ENCODE data around the gene DYNLL2. TPM values are rescaled to one million over a fixed set of nuclear protein-coding genes. Genes with fewer than 3 reads are reported as not detected.

The DYNLL2 gene
- total RNA-seq (10 to 100 TPM; 36.3 to 38.2 TPM), polyA plus RNA-seq (ENCODE audit: insufficient read length in 6 of 6) (10 to 100 TPM; 52.8 to 70.8 (median 61.4) TPM)
- long read RNA-seq, donor 1, full-length matches to known transcripts, result 10 of 10 reads
- long read RNA-seq, donor 1, partial matches to known transcripts, result 0 of 10 reads
- long read RNA-seq, donor 1, other reads (novel, unspliced or antisense), result 0 of 10 reads
- long read RNA-seq, donor 2, full-length matches to known transcripts, result 17 of 17 reads
- long read RNA-seq, donor 2, partial matches to known transcripts, result 0 of 17 reads
- long read RNA-seq, donor 2, other reads (novel, unspliced or antisense), result 0 of 17 reads
- long read RNA-seq, donor 3, full-length matches to known transcripts, result 13 of 13 reads
- long read RNA-seq, donor 3, partial matches to known transcripts, result 0 of 13 reads
- long read RNA-seq, donor 3, other reads (novel, unspliced or antisense), result 0 of 13 reads
- long read RNA-seq, donor 4, partial matches to known transcripts, result 2 of 9 reads
- long read RNA-seq, donor 4, other reads (novel, unspliced or antisense), result 7 of 9 reads
- long read RNA-seq, donor 5, full-length matches to known transcripts, result 13 of 23 reads
- long read RNA-seq, donor 5, partial matches to known transcripts, result 10 of 23 reads
- long read RNA-seq, donor 5, other reads (novel, unspliced or antisense), result 0 of 23 reads
- long read RNA-seq, donor 6, full-length matches to known transcripts, result 9 of 9 reads
- long read RNA-seq, donor 6, partial matches to known transcripts, result 0 of 9 reads
- long read RNA-seq, donor 6, other reads (novel, unspliced or antisense), result 0 of 9 reads
- long read RNA-seq, donor 7, full-length matches to known transcripts, result 2 of 2 reads
- long read RNA-seq, donor 7, partial matches to known transcripts, result 0 of 2 reads
- long read RNA-seq, donor 7, other reads (novel, unspliced or antisense), result 0 of 2 reads
- long read RNA-seq, donor 8, full-length matches to known transcripts, result 7 of 7 reads
- long read RNA-seq, donor 8, partial matches to known transcripts, result 0 of 7 reads
- long read RNA-seq, donor 8, other reads (novel, unspliced or antisense), result 0 of 7 reads
- long read RNA-seq, donor 9, result 0 reads
- long read RNA-seq, donor 10, result 0 reads
- long read RNA-seq, donor 11, result 0 reads
- long read RNA-seq, donor 12, full-length matches to known transcripts, result 8 of 8 reads
- long read RNA-seq, donor 12, partial matches to known transcripts, result 0 of 8 reads
- long read RNA-seq, donor 12, other reads (novel, unspliced or antisense), result 0 of 8 reads

GRCh38 chr17:58082870-58083490 lies at the start of gene DYNLL2:
DYNLL2 (plus strand) TSS chr17:58083419; CDS start chr17:58087091, 3,672 bp downstream.
- H3K4me1 ChIP-seq, result peaks cover 9 to 35% of the 10 kb centered on the region in 2 donors
- no peak for TF ChIP-seq CTCF (IDR thresholded peaks at IDR 0.05)
- H3K36me3 ChIP-seq, result peaks cover 0 to 14% of the 10 kb centered on the region in 2 donors
- intact Hi-C loops (cut with DNase I), result loop anchor here in 1 of 2 donors (10.0 kb wide), 1 partner anchor 78 kb away; the partner anchor contains the start of gene SRSF1
- peak within 1 kb of the TSS; percentile 88 to 92 for H3K27ac ChIP-seq
- H3K4me3 ChIP-seq, result peak within 1 kb of the TSS; percentile 96 to 97
- H3K27me3 ChIP-seq, result no peaks in the 10 kb centered on the region
- ATAC-seq, result peak; percentile 92
- H3K9me3 ChIP-seq, result no peaks in the 10 kb centered on the region
- peak; percentile 87 to 96 (median 94) for DNase-seq

GRCh38 chr17:58039975-58040374 lies 43.2 kb upstream of the DYNLL2 start:
- Histone ChIP-seq H3K36me3 (no peaks in the 10 kb centered on the region), H3K27me3 (peaks cover 0 to 11% of the 10 kb centered on the region in 2 donors), H3K4me3 (no peak overlapping the region), H3K4me1 (no peaks in the 10 kb centered on the region), H3K9me3 (no peaks in the 10 kb centered on the region), H3K27ac (no peak overlapping the region)
- DNase-seq (no peak), ATAC-seq (no peak)
- intact Hi-C loops (cut with DNase I), result no loop called here
- no peak for TF ChIP-seq CTCF (IDR thresholded peaks at IDR 0.05)

- no peak for TF ChIP-seq CTCF (IDR thresholded peaks at IDR 0.05)
- H3K27me3 ChIP-seq, result peaks cover 0 to 11% of the 10 kb centered on the region in 2 donors
- DNase-seq (no peak), ATAC-seq (no peak)
- H3K4me1 ChIP-seq, result no peaks in the 10 kb centered on the region
- H3K4me3 ChIP-seq, result no peak overlapping the region
- no peak overlapping the region for H3K27ac ChIP-seq
- intact Hi-C loops (cut with DNase I), result no loop called here
- H3K36me3 ChIP-seq, result no peaks in the 10 kb centered on the region
- H3K9me3 ChIP-seq, result no peaks in the 10 kb centered on the region
Measured at GRCh38 chr17:58040386-58040785, 42.8 kb upstream of the DYNLL2 start.

GRCh38 chr17:58041161-58041560 lies 42.1 kb upstream of the DYNLL2 start:
- Histone ChIP-seq H3K9me3 (no peaks in the 10 kb centered on the region), H3K36me3 (no peaks in the 10 kb centered on the region), H3K27ac (no peak overlapping the region), H3K4me3 (no peak overlapping the region), H3K27me3 (peaks cover 0 to 4% of the 10 kb centered on the region in 2 donors), H3K4me1 (no peaks in the 10 kb centered on the region)
- ATAC-seq, result no peak
- no peak for DNase-seq
- intact Hi-C loops (cut with DNase I), result no loop called here
- no peak for TF ChIP-seq CTCF (IDR thresholded peaks at IDR 0.05)
